Smooth muscle cell (in vitro differentiated cells): Measurements from ENCODE around the gene TRIM27. TPM values are rescaled to one million over a fixed set of nuclear protein-coding genes. Genes with fewer than 3 reads are reported as not detected.
"Not testable (repeated sequence)": the region's sequence is repeated elsewhere in the genome, so short reads cannot be mapped to it uniquely, and the experiment has no call there.

Source experiments
- DNase-seq: peaks from one replicate; lab custom pipeline; 2025; ENCODE audit not compliant: unreplicated experiment; lab: John Stamatoyannopoulos, UW
- H2AFZ ChIP-seq: fragments of 200-600 bp; sonication (generic); 2 replicates; pipeline ENCODE4 v1.6.0; 2016; ENCODE audit warnings: antibody characterized with exemption, low read depth, mild to moderate bottlenecking
- H3F3A ChIP-seq: fragments of 200-600 bp; sonication (generic); 2 replicates; pipeline ENCODE4 v1.6.0; 2017; ENCODE audit warnings: antibody characterized with exemption, low read depth
- H3K27ac ChIP-seq: fragments of 200-600 bp; sonication (generic); 2 replicates; pipeline ENCODE4 v1.5.1; 2016; ENCODE audit warnings: low read depth, mild to moderate bottlenecking
- H3K27me3 ChIP-seq: fragments of 200-600 bp; sonication (generic); 2 replicates; pipeline ENCODE4 v1.6.1; 2016; ENCODE audit warnings: low read depth, mild to moderate bottlenecking
- H3K36me3 ChIP-seq: fragments of 200-600 bp; sonication (generic); 2 replicates; pipeline ENCODE4 v1.5.1; 2016; ENCODE audit warnings: low read depth
- H3K4me1 ChIP-seq: fragments of 200-600 bp; sonication (generic); 2 replicates; pipeline ENCODE4 v1.5.1; 2016; ENCODE audit warnings: low read depth
- H3K4me2 ChIP-seq: fragments of 200-600 bp; sonication (generic); 2 replicates; pipeline ENCODE4 v1.6.0; 2016; ENCODE audit warnings: mild to moderate bottlenecking
- H3K4me3 ChIP-seq: fragments of 200-600 bp; sonication (generic); 2 replicates; pipeline ENCODE4 v1.5.1; 2016; ENCODE audit warnings: mild to moderate bottlenecking
- H3K79me2 ChIP-seq: fragments of 200-600 bp; sonication (generic); 2 replicates; pipeline ENCODE4 v1.6.0; 2016; ENCODE audit warnings: low read depth, mild to moderate bottlenecking
- H3K9ac ChIP-seq: fragments of 200-600 bp; sonication (generic); 2 replicates; pipeline ENCODE4 v1.6.0; 2016; ENCODE audit warnings: low read depth
- H3K9me3 ChIP-seq: fragments of 200-600 bp; sonication (generic); replicated peaks from 2 replicates; pipeline ENCODE4 v1.5.1; 2016; ENCODE audit warnings: low read depth
- H4K20me1 ChIP-seq: fragments of 200-600 bp; sonication (generic); 2 replicates; pipeline ENCODE4 v1.6.0; 2016; ENCODE audit warnings: low read depth
- CTCF ChIP-seq: fragments of 200-600 bp; sonication (generic); IDR thresholded peaks from 2 replicates; pipeline ENCODE4 v1.5.1; 2017; ENCODE audit warnings: borderline replicate concordance, mild to moderate bottlenecking, antibody characterized with exemption; ENCODE audit not compliant: insufficient read depth, poor library complexity, severe bottlenecking
- WGBS: methylation state at CpG from one replicate; pipeline ENCODE4 v1.1.7; 2016; ENCODE audit warnings: low lambda C conversion rate; 5-methylcytosine and 5-hydroxymethylcytosine counted together
- polyA plus RNA-seq: library from polyadenylated mRNA; unstranded; fragments of >200 nt; fragmentation: Nextera tagmentation; extraction: Ambion mirVana; gene quantifications from 2 replicates; pipeline ENCODE4 v1.2.1, GENCODE V29; 2016
- total RNA-seq: library from RNA; depleted of rRNA; stranded (reverse); fragments of >200 nt; gene quantifications from 2 replicates; pipeline ENCODE4 v1.2.3, GENCODE V29; 2014

The TRIM27 gene
- total and polyA plus RNA-seq, 2 experiments from 2014 or later, result 62.0 to 63.8 TPM

DNA sequence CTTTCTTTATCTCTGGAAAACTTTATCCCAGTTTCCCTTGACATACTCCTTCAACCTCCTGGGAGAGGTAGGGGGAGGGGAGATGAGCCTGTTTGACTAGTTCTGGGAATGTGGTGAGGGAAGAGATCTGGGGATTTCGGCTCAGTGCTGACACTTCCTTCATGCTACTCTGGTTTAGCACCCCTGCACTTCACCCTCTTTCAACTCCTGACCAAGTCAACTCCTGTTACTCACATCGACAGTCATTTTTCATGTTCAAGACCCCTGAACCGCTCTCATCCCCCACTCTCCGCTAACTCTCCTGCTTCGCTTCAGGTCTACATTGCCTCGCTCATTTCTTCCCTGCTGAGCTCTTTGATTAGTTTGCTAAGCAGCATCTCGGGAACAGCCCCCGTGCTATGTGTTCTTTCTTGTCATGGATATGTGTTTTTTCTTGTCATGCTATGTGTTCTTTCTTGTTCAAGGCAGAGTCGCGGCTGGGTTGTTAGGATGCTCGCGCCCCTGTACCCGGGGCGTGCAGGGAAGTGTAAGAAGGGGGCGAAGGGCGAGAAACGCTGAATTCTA, 16.6 kb upstream of the TRIM27 start:
- Histone ChIP-seq H3K27me3 (no peaks in the 10 kb centered on the region), H2AFZ (peak overlapping the region; percentile 100), H3K36me3 (no peaks in the 10 kb centered on the region), H3K79me2 (no peaks in the 10 kb centered on the region), H3F3A (peaks cover 14% of the 10 kb centered on the region), H3K9ac (peak overlapping the region; percentile 67), H3K4me3 (peak overlapping the region; percentile 96), H4K20me1 (no peaks in the 10 kb centered on the region), H3K9me3 (no peaks in the 10 kb centered on the region), H3K27ac (peak overlapping the region; percentile 79), H3K4me2 (peak overlapping the region; percentile 86), H3K4me1 (no peaks in the 10 kb centered on the region)
- TF ChIP-seq CTCF, result no peak
- no peak for DNase-seq
- under 1% methylated on average over 17 of the region's 17 CpGs for WGBS

- Histone ChIP-seq H2AFZ (no peak overlapping the region), H3K4me3 (no peak overlapping the region), H3K9ac (no peak overlapping the region), H3K4me2 (no peak overlapping the region), H4K20me1 (no peaks in the 10 kb centered on the region), H3K27ac (no peak overlapping the region), H3K36me3 (no peaks in the 10 kb centered on the region), H3K27me3 (no peaks in the 10 kb centered on the region), H3F3A (no peaks in the 10 kb centered on the region), H3K9me3 (no peaks in the 10 kb centered on the region), H3K79me2 (no peaks in the 10 kb centered on the region), H3K4me1 (no peaks in the 10 kb centered on the region)
- no peak for TF ChIP-seq CTCF
- 77% methylated on average over 7 of the region's 7 CpGs for WGBS
- DNase-seq, result no peak
Measured at GRCh38 chr6:28933069-28933468, 9.3 kb upstream of the TRIM27 start.

DNA sequence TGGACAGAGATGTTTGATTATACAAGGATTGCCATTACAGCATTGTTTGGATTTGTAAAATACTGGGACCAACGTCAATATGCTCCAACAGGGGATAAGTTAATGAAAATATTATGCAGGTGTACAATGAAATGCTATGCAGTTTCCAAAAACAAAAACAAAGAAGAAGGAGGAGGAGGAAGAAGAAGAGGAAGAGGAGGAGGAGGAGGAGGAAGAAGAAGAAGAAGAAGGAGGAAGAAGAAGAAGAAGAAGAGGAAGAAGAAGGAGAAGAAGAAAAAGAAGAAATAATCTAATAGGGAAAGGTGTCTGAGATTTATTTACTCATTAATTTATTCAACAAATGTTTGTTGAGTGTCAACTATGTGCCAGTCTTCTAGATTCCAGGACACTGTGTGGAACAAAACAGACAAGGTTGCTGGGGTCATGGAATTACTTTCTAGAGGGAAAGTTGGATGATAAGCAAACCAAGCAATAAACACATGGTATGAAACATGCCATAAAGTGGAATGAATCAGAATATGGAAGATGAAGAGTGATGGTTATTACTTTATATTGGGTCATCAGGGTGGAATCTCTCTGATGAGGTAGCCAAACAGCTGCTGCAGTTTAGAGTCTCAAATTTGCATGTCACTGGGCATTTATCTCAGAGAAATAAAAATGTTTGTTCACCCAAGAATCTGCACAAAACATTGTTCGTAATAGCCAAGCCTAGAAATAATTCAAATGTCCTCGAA, 6.3 kb upstream of the TRIM27 start:
- no peak for DNase-seq
- Histone ChIP-seq H3K4me2 (no peak overlapping the region), H3K4me3 (no peak overlapping the region), H4K20me1 (no peaks in the 10 kb centered on the region), H3K36me3 (no peaks in the 10 kb centered on the region), H2AFZ (no peak overlapping the region), H3K79me2 (no peaks in the 10 kb centered on the region), H3K9ac (no peak overlapping the region), H3K27ac (no peak overlapping the region), H3F3A (no peaks in the 10 kb centered on the region), H3K9me3 (no peaks in the 10 kb centered on the region), H3K4me1 (no peaks in the 10 kb centered on the region), H3K27me3 (no peaks in the 10 kb centered on the region)
- no peak for TF ChIP-seq CTCF
- 90% methylated on average over 3 of the region's 3 CpGs for WGBS

DNA sequence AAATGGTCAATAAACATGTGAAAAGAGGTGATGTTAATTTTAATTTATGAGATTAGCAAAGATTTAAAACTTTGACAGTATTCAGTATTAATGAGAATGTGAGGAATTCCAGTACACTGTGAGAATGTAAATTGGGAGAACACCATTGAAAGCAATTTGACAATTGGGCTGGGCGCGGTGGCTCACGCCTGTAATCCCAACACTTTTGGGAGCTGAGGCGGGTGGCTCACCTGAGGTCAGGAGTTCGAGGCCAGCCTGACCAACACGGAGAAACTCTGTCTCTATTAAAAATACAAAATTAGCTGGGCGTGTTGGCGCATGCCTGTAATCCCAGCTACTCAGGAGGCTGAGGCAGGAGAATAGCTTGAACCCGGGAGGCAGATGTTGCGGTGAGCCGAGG, 5.6 kb upstream of the TRIM27 start:
- not testable (repeated sequence) for H2AFZ ChIP-seq, H3K4me2 ChIP-seq, H3K36me3 ChIP-seq, H3K27me3 ChIP-seq, H3K9ac ChIP-seq, H3K27ac ChIP-seq, H3K9me3 ChIP-seq, H4K20me1 ChIP-seq, H3F3A ChIP-seq, H3K4me3 ChIP-seq, H3K79me2 ChIP-seq, H3K4me1 ChIP-seq, DNase-seq
- WGBS, result 81% methylated on average over 8 of the region's 11 CpGs
